AG04450 (cell line): ENCODE data around the gene CORO2B. TPM values are rescaled to one million over a fixed set of nuclear protein-coding genes. Genes with fewer than 3 reads are reported as not detected.

Source experiments
- CTCF ChIA-PET: fragments of 300-600, 350-600 bp; formaldehyde crosslinking; extraction: SDS; loops from one replicate; lab custom pipeline; 2022; ENCODE audit warnings: antibody characterized with exemption, inconsistent platforms; lab: Charles Lee
- POLR2A ChIA-PET: fragments of 350-600 bp; formaldehyde crosslinking; extraction: SDS; loops from one replicate; lab custom pipeline; 2021; ENCODE audit warnings: antibody characterized with exemption, inconsistent platforms; lab: Yijun Ruan, JAX
- DNase-seq: peaks from one replicate; pipeline ENCODE4 v3.0.0-alpha.2; 2011; ENCODE audit warnings: low read depth, low spot score
- H3K27ac ChIP-seq: one replicate; pipeline ENCODE4 v1.5.1; 2012; ENCODE audit warnings: low read depth, low read length, control low read depth
- H3K27me3 ChIP-seq: one replicate; pipeline ENCODE4 v1.6.0; 2012; ENCODE audit warnings: low read length; ENCODE audit not compliant: control insufficient read depth, insufficient read depth
- H3K4me3 ChIP-seq: 2 replicates; pipeline ENCODE4 v1.5.1; 2011; ENCODE audit warnings: mild to moderate bottlenecking, low read depth, low read length, control low read depth
- H3K9me3 ChIP-seq: 2 replicates; pipeline ENCODE4 v1.5.1; 2012; ENCODE audit warnings: low read length; ENCODE audit not compliant: control insufficient read depth, insufficient read depth
- polyA plus RNA-seq: library from polyadenylated mRNA; depleted of rRNA; stranded (reverse); fragments of >200 nt; gene quantifications from 2 replicates; pipeline ENCODE4 v1.2.3, GENCODE V29; 2011
- TF ChIP-seq, protein P1 (sequence below): IDR thresholded peaks from 2 replicates; pipeline ENCODE4 v1.5.1; 2011; ENCODE audit warnings: low read depth, low read length, control low read depth, inconsistent platforms

Gene CORO2B
- polyA plus RNA-seq, 1 experiment, result 16.1 TPM

- TF ChIP-seq, protein P1, sequence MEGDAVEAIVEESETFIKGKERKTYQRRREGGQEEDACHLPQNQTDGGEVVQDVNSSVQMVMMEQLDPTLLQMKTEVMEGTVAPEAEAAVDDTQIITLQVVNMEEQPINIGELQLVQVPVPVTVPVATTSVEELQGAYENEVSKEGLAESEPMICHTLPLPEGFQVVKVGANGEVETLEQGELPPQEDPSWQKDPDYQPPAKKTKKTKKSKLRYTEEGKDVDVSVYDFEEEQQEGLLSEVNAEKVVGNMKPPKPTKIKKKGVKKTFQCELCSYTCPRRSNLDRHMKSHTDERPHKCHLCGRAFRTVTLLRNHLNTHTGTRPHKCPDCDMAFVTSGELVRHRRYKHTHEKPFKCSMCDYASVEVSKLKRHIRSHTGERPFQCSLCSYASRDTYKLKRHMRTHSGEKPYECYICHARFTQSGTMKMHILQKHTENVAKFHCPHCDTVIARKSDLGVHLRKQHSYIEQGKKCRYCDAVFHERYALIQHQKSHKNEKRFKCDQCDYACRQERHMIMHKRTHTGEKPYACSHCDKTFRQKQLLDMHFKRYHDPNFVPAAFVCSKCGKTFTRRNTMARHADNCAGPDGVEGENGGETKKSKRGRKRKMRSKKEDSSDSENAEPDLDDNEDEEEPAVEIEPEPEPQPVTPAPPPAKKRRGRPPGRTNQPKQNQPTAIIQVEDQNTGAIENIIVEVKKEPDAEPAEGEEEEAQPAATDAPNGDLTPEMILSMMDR, result no peak
- POLR2A ChIA-PET, result no interaction called here
- CTCF ChIA-PET, result no interaction called here
- no peak for DNase-seq
- Histone ChIP-seq H3K27me3 (no peaks in the 10 kb centered on the region), H3K27ac (peak overlapping the region; percentile 11), H3K4me3 (no peak overlapping the region), H3K9me3 (no peaks in the 10 kb centered on the region)
Measured at GRCh38 chr15:68584756-68585573, 6.2 kb downstream of the CORO2B start.

GRCh38 chr15:68585574-68586273 is 6.9 kb downstream of the CORO2B start:
- TF ChIP-seq, protein P1, result no peak
- Histone ChIP-seq H3K9me3 (no peaks in the 10 kb centered on the region), H3K27ac (no peak overlapping the region), H3K27me3 (no peaks in the 10 kb centered on the region), H3K4me3 (no peak overlapping the region)
- DNase-seq, result no peak
- CTCF ChIA-PET, result interaction anchor here (0.6 kb wide), 1 partner anchor 88 kb away, joined by 3 read pairs; no protein-coding TSS in a partner anchor
- POLR2A ChIA-PET, result interaction anchor here (0.6 kb wide), 1 partner anchor 197 kb away, joined by 3 read pairs; no protein-coding TSS in a partner anchor

GRCh38 chr15:68586274-68586961 is 7.6 kb downstream of the CORO2B start:
- ChIA-PET CTCF (interaction anchor here (0.6 kb wide), 1 partner anchor 87 kb away, joined by 3 read pairs; no protein-coding TSS in a partner anchor), POLR2A (interaction anchor here (0.6 kb wide), 2 partner anchors 19 to 196 kb away, joined by 3 to 5 read pairs; no protein-coding TSS in a partner anchor)
- Histone ChIP-seq H3K4me3 (no peak overlapping the region), H3K27ac (peak overlapping the region; percentile 71), H3K27me3 (no peaks in the 10 kb centered on the region), H3K9me3 (no peaks in the 10 kb centered on the region)
- TF ChIP-seq, protein P1, result no peak
- no peak for DNase-seq

- no peak overlapping the region for H3K4me3 ChIP-seq
- DNase-seq, result no peak
- ChIA-PET POLR2A (interaction anchor here (1.2 kb wide), 1 partner anchor 50 kb away, joined by 3 read pairs; no protein-coding TSS in a partner anchor), CTCF (interaction anchor here (1.0 kb wide), 1 partner anchor 86 kb away, joined by 3 read pairs; no protein-coding TSS in a partner anchor)
- H3K9me3 ChIP-seq, result no peaks in the 10 kb centered on the region
- no peaks in the 10 kb centered on the region for H3K27me3 ChIP-seq
- H3K27ac ChIP-seq, result no peak overlapping the region
- TF ChIP-seq, protein P1, result no peak
Measured at GRCh38 chr15:68587769-68588385, 9.1 kb downstream of the CORO2B start.
